ENCODE measurements around the gene CDIPT. TPM values are rescaled to one million over a fixed set of nuclear protein-coding genes. Genes with fewer than 3 reads are reported as not detected.

The CDIPT gene
- total and polyA plus RNA-seq, 2 of the 4 experiments (the other 2 are of a cell fraction): 47.1 to 100 TPM

- Histone ChIP-seq H4K91ac (ENCODE audit: insufficient read depth, low read depth, low read length) (no peak overlapping the region), H3K27me3 (ENCODE audit: control insufficient read depth, insufficient read depth, low read length) (no peaks in the 10 kb centered on the region), H2AK5ac (ENCODE audit: low read depth, low read length) (no peak overlapping the region), H3K9me3 (ENCODE audit: control insufficient read depth, insufficient read depth, low read length) (no peaks in the 10 kb centered on the region), H2BK5ac (ENCODE audit: low read depth, low read length, poor library complexity, severe bottlenecking) (no peak overlapping the region), H3K4me3 (ENCODE audit: insufficient read depth, low read depth, low read length) (no peak overlapping the region), H3K36me3 (ENCODE audit: control insufficient read depth, insufficient read depth, low read length) (peaks cover 17% of the 10 kb centered on the region), H2AFZ (replicated peaks; ENCODE audit: low read length, poor library complexity) (no peak overlapping the region), H2AK9ac (replicated peaks; ENCODE audit: low read depth, low read length, poor library complexity) (no peak overlapping the region), H3K18ac (ENCODE audit: low read depth, low read length) (no peak overlapping the region), H4K8ac (ENCODE audit: low read depth in 2 of 2, low read length in 2 of 2) (no peak overlapping the region), H4K20me1 (ENCODE audit: insufficient read depth, low read length) (no peaks in the 10 kb centered on the region), H4K5ac (ENCODE audit: low read depth, low read length) (no peak overlapping the region), H3K56ac (ENCODE audit: extremely low read depth, insufficient read depth, low read length) (no peak overlapping the region), H3K9ac (ENCODE audit: low read depth, low read length) (no peak overlapping the region), H3K4ac (ENCODE audit: low read depth, low read length) (no peak overlapping the region), H3K14ac (replicated peaks; ENCODE audit: low read depth, low read length) (no peak overlapping the region), H3K4me2 (ENCODE audit: low read depth, low read length) (no peak overlapping the region), H3K4me1 (ENCODE audit: control insufficient read depth, insufficient read depth, low read length) (peaks cover 2% of the 10 kb centered on the region; the same call in 1 of the 2 replicates), H3K9me1 (ENCODE audit: insufficient read depth, low read length) (peaks cover 3% of the 10 kb centered on the region; the same call in 1 of the 2 replicates), H2BK15ac (ENCODE audit: low read depth, low read length) (no peak overlapping the region), H3K23ac (ENCODE audit: low read depth, low read length) (peak overlapping the region; percentile 4; the same call in 1 of the 2 replicates), H2BK120ac (ENCODE audit: low read depth, low read length) (no peak overlapping the region), H3K79me1 (ENCODE audit: low read depth in 1 of 2, low read length in 2 of 2) (peaks cover 0 to 4% of the 10 kb centered on the region in 2 experiments; a peak in 1 of 4 replicates), H2BK20ac (ENCODE audit: low read depth, low read length) (no peak overlapping the region), H3K27ac (ENCODE audit: insufficient read depth, low read length) (no peak overlapping the region)
- ChIA-PET POLR2A (ENCODE audit: unreplicated experiment) (no interaction called here), CTCF (no interaction called here)
- dilution Hi-C loops (cut with HindIII; ENCODE audit: low sequenced_read_pairs, unreplicated experiment) (no loop called here), intact Hi-C loops (cut with micrococcal nuclease) (no loop called here), in situ Hi-C loops (cut with MboI; ENCODE audit: low sequenced_read_pairs) (no loop called here)
- TF ChIP-seq POLR2A (IDR thresholded peaks at IDR 0.05; ENCODE audit: low read depth, low read length) (no peak), FOS (IDR thresholded peaks at IDR 0.05; ENCODE audit: low read depth, low read length) (no peak), RFX5 (IDR thresholded peaks at IDR 0.05; ENCODE audit: low read depth, low read length) (no peak), MAFK (IDR thresholded peaks at IDR 0.05; ENCODE audit: low read depth, low read length) (no peak), ELK1 (IDR thresholded peaks at IDR 0.05; ENCODE audit: borderline replicate concordance, low read depth, low read length) (no peak), CHD1 (IDR thresholded peaks at IDR 0.05; ENCODE audit: low read depth, low read length) (no peak), CEBPB (IDR thresholded peaks at IDR 0.05; ENCODE audit: low read depth, low read length) (no peak), BHLHE40 (IDR thresholded peaks at IDR 0.05; ENCODE audit: low read depth, low read length) (no peak), RCOR1 (IDR thresholded peaks at IDR 0.05; ENCODE audit: insufficient replicate concordance, low read length) (no peak), NFE2L2 (IDR thresholded peaks at IDR 0.05; ENCODE audit: low read depth, low read length) (no peak), SMC3 (IDR thresholded peaks at IDR 0.05; ENCODE audit: low read depth, low read length) (no peak), CTCF (conservative IDR thresholded peaks at IDR 0.05; ENCODE audit: low read depth, low read length) (no peak), USF2 (IDR thresholded peaks at IDR 0.05; ENCODE audit: low read depth, low read length) (no peak), MAZ (IDR thresholded peaks at IDR 0.05; ENCODE audit: borderline replicate concordance, low read depth, low read length) (no peak), MXI1 (IDR thresholded peaks at IDR 0.05; ENCODE audit: borderline replicate concordance, low read depth, low read length) (no peak), RAD21 (IDR thresholded peaks at IDR 0.05; ENCODE audit: low read length) (no peak)
- ATAC-seq (ENCODE audit: low read depth): no peak
- DNase-seq: no peak
- 80% methylated on average over 1 of the region's 5 CpGs; no CpG with 5 or more reads in 1 of the 2 experiments for WGBS, 2 experiments (ENCODE audit: extremely low coverage in 2 of 2, insufficient read length in 1 of 2)
- no TSS peak for BruUV-seq (replicated peaks)
Measured at GRCh38 chr16:29854520-29855100, 8.4 kb downstream of the CDIPT start.

Data from IMR-90 (cell line).